HEK293 (cell line): ENCODE results near the gene MAGOH.

Experiments
- AEBP2 ChIP-seq: fragments of 450-650 bp; formaldehyde crosslinking; IDR thresholded peaks from 2 replicates; pipeline ENCODE4 v1.5.1; 2016; ENCODE audit warnings: missing biosample characterization, missing genetic modification characterization, borderline replicate concordance
- ATF2 ChIP-seq: fragments of 450-650 bp; formaldehyde crosslinking; IDR thresholded peaks from 2 replicates; pipeline ENCODE4 v1.5.1; 2016; ENCODE audit warnings: missing biosample characterization, missing genetic modification characterization, low read depth
- BCL6B ChIP-seq: fragments of 450-650 bp; formaldehyde crosslinking; IDR thresholded peaks from 2 replicates; pipeline ENCODE4 v1.5.1; 2017; ENCODE audit warnings: missing biosample characterization, missing genetic modification characterization
- INSM2 ChIP-seq: fragments of 450-650 bp; formaldehyde crosslinking; IDR thresholded peaks from 2 replicates; pipeline ENCODE4 v1.5.1; 2016; ENCODE audit warnings: missing biosample characterization, missing genetic modification characterization
- MEIS1 ChIP-seq: sonication (generic); formaldehyde crosslinking; IDR thresholded peaks from 2 replicates; pipeline ENCODE4 v1.8.1; 2022; ENCODE audit warnings: missing genetic modification reagents, mild to moderate bottlenecking, borderline replicate concordance
- MYNN ChIP-seq: fragments of 450-650 bp; formaldehyde crosslinking; IDR thresholded peaks from 2 replicates; pipeline ENCODE4 v1.5.1; 2016; ENCODE audit warnings: missing biosample characterization, missing genetic modification characterization, borderline replicate concordance
- OSR2 ChIP-seq: fragments of 450-650 bp; formaldehyde crosslinking; IDR thresholded peaks from 2 replicates; pipeline ENCODE4 v1.5.1; 2016; ENCODE audit warnings: missing biosample characterization, missing genetic modification characterization
- PATZ1 ChIP-seq: fragments of 450-650 bp; formaldehyde crosslinking; IDR thresholded peaks from 2 replicates; pipeline ENCODE4 v1.5.1; 2016; ENCODE audit warnings: missing biosample characterization, missing genetic modification characterization
- ZBTB26 ChIP-seq: fragments of 450-650 bp; formaldehyde crosslinking; optimal IDR thresholded peaks from 2 replicates; pipeline ENCODE3; 2016; ENCODE audit warnings: missing biosample characterization, mild to moderate bottlenecking, missing genetic modification characterization
- ZBTB8A ChIP-seq: fragments of 450-650 bp; formaldehyde crosslinking; IDR thresholded peaks from 2 replicates; pipeline ENCODE4 v1.5.1; 2016; ENCODE audit warnings: missing biosample characterization, missing genetic modification characterization
- ZFHX2 ChIP-seq: fragments of 450-650 bp; formaldehyde crosslinking; conservative IDR thresholded peaks from 2 replicates; pipeline ENCODE4 v1.5.1; 2016; ENCODE audit warnings: missing biosample characterization, missing genetic modification characterization
- ZNF202 ChIP-seq: fragments of 450-650 bp; formaldehyde crosslinking; IDR thresholded peaks from 2 replicates; pipeline ENCODE4 v1.5.1; 2016; ENCODE audit warnings: missing biosample characterization, missing genetic modification characterization, borderline replicate concordance
- ZNF302 ChIP-seq: fragments of 450-650 bp; formaldehyde crosslinking; IDR thresholded peaks from 2 replicates; pipeline ENCODE4 v1.5.1; 2016; ENCODE audit warnings: missing biosample characterization, missing genetic modification characterization, low read depth
- ZNF391 ChIP-seq: fragments of 450-650 bp; formaldehyde crosslinking; IDR thresholded peaks from 2 replicates; pipeline ENCODE4 v1.5.1; 2016; ENCODE audit warnings: low read depth, missing biosample characterization, missing genetic modification characterization, borderline replicate concordance
- ZNF394 ChIP-seq: fragments of 450-650 bp; formaldehyde crosslinking; IDR thresholded peaks from 2 replicates; pipeline ENCODE4 v1.5.1; 2016; ENCODE audit warnings: missing biosample characterization, missing genetic modification characterization, mild to moderate bottlenecking, moderate library complexity, borderline replicate concordance
- ZNF398 ChIP-seq: fragments of 450-650 bp; formaldehyde crosslinking; IDR thresholded peaks from 2 replicates; pipeline ENCODE4 v1.5.1; 2017; ENCODE audit warnings: missing biosample characterization, missing genetic modification characterization
- ZNF521 ChIP-seq: fragments of 450-650 bp; formaldehyde crosslinking; IDR thresholded peaks from 2 replicates; pipeline ENCODE4 v1.5.1; 2017; ENCODE audit warnings: missing biosample characterization, mild to moderate bottlenecking, missing genetic modification characterization
- ZNF530 ChIP-seq: fragments of 450-650 bp; formaldehyde crosslinking; IDR thresholded peaks from 2 replicates; pipeline ENCODE4 v1.5.1; 2016; ENCODE audit warnings: low read depth, missing biosample characterization, missing genetic modification characterization
- ZNF549 ChIP-seq: fragments of 450-650 bp; IDR thresholded peaks from 2 replicates; pipeline ENCODE4 v1.5.1; 2018; ENCODE audit warnings: missing biosample characterization, missing genetic modification characterization, mild to moderate bottlenecking, inconsistent platforms, moderate library complexity
- ZNF580 ChIP-seq: fragments of 450-650 bp; formaldehyde crosslinking; IDR thresholded peaks from 2 replicates; pipeline ENCODE4 v1.5.1; 2016; ENCODE audit warnings: missing biosample characterization, missing genetic modification characterization
- ZNF747 ChIP-seq: fragments of 450-650 bp; formaldehyde crosslinking; IDR thresholded peaks from 2 replicates; pipeline ENCODE4 v1.5.1; 2016; ENCODE audit warnings: missing biosample characterization, missing genetic modification characterization
- ZSCAN30 ChIP-seq: fragments of 450-650 bp; IDR thresholded peaks from 2 replicates; pipeline ENCODE4 v1.5.1; 2018; ENCODE audit warnings: missing biosample characterization, mild to moderate bottlenecking, missing genetic modification characterization, moderate library complexity
- ZSCAN4 ChIP-seq: fragments of 450-650 bp; formaldehyde crosslinking; IDR thresholded peaks from 2 replicates; pipeline ENCODE4 v1.5.1; 2017; ENCODE audit warnings: missing biosample characterization, missing genetic modification characterization
- ZXDB ChIP-seq: fragments of 450-650 bp; formaldehyde crosslinking; IDR thresholded peaks from 2 replicates; pipeline ENCODE4 v1.5.1; 2016; ENCODE audit warnings: missing biosample characterization, missing genetic modification characterization

MAGOH gene

GRCh38 chr1:53220171-53220961 lies 18.0 kb downstream of the MAGOH start, which contains the start of gene CZIB (continued):
- TF ChIP-seq ZNF398 (tag by site-specific recombination), result peak; percentile 72
- peak; percentile 96 for TF ChIP-seq ZFHX2 (tag by site-specific recombination)
- no peak for TF ChIP-seq ZNF530 (tag by site-specific recombination)
- TF ChIP-seq ZBTB8A, result peak; percentile 98
- peak; percentile 64; the same call in 1 of the 2 replicates for TF ChIP-seq MYNN
- peak; percentile 95 for TF ChIP-seq ZNF580
- TF ChIP-seq BCL6B (tag by site-specific recombination), result no peak
- peak; percentile 72 for TF ChIP-seq ZSCAN30 (tag by site-specific recombination)
- TF ChIP-seq OSR2 (tag by site-specific recombination), result 0 out of 2 replicates have a peak, but pooled peaks have one; percentile 17
- TF ChIP-seq ZSCAN4 (tag by site-specific recombination), result peak; percentile 64
- TF ChIP-seq AEBP2 (tag by site-specific recombination), result peak; percentile 22; the same call in 1 of the 2 replicates
- TF ChIP-seq ZNF747 (tag by site-specific recombination), result no peak
- peak; percentile 100 for TF ChIP-seq PATZ1 (tag by site-specific recombination)
- TF ChIP-seq INSM2 (tag by site-specific recombination), result peak; percentile 79
- TF ChIP-seq ZNF521 (tag by site-specific recombination), result no peak
- peak; percentile 95 for TF ChIP-seq ZBTB26 (tag by site-specific recombination)
- TF ChIP-seq ZXDB (tag by site-specific recombination), result peak; percentile 99
- TF ChIP-seq ZNF391 (tag by site-specific recombination), result peak; percentile 95
- no peak for TF ChIP-seq MEIS1 (CRISPR knock-in tag)
- TF ChIP-seq ZNF202 (tag by site-specific recombination), result no peak
- no peak for TF ChIP-seq ATF2 (tag by site-specific recombination)
- TF ChIP-seq ZNF549 (tag by site-specific recombination), result no peak
- peak; percentile 64; the same call in 1 of the 2 replicates for TF ChIP-seq ZNF394 (tag by site-specific recombination)
- TF ChIP-seq ZNF302 (tag by site-specific recombination), result no peak
